CD8-positive, alpha-beta memory T cell (primary cell): ENCODE data around the gene CBLC. TPM values are rescaled to one million over a fixed set of nuclear protein-coding genes. Genes with fewer than 3 reads are reported as not detected.
A peak's percentile ranks its signal among the peaks of the same experiment; 100 is the strongest.

Experiments
- CTCF ChIA-PET: fragments of 350-600 bp; sonication (Branson Sonifier 250); formaldehyde crosslinking; loops from one replicate; lab custom pipeline; 2021; ENCODE audit warnings: antibody characterized with exemption; lab: Charles Lee
- POLR2A ChIA-PET: fragments of 350-600 bp; sonication (Branson Sonifier 250); formaldehyde crosslinking; loops from one replicate; lab custom pipeline; 2021; ENCODE audit warnings: antibody characterized with exemption; lab: Charles Lee
- DNase-seq, 5 donors: peaks; one replicate each; pipeline versions ENCODE4 v3.0.0 to v3.0.0-alpha.2; 2020 to 2022; ENCODE audit warnings: mixed read lengths in 1 of 5
- H3K27ac ChIP-seq: one replicate; pipeline ENCODE4 v1.7.0; 2013; ENCODE audit warnings: low read depth, mild to moderate bottlenecking, low read length, moderate library complexity
- H3K27me3 ChIP-seq: 2 replicates; pipeline ENCODE4 v1.7.0; 2013; ENCODE audit warnings: low read length, mild to moderate bottlenecking; ENCODE audit not compliant: insufficient read depth, poor library complexity, severe bottlenecking
- H3K36me3 ChIP-seq: 2 replicates; pipeline ENCODE4 v1.7.0; 2013; ENCODE audit warnings: mild to moderate bottlenecking, low read length, moderate library complexity; ENCODE audit not compliant: insufficient read depth
- H3K4me1 ChIP-seq: 2 replicates; pipeline ENCODE4 v1.7.0; 2013; ENCODE audit warnings: mild to moderate bottlenecking, low read length, moderate library complexity; ENCODE audit not compliant: insufficient read depth
- H3K4me3 ChIP-seq: 2 replicates; pipeline ENCODE4 v1.7.0; 2013; ENCODE audit warnings: mild to moderate bottlenecking, low read length
- H3K9me3 ChIP-seq: 2 replicates; pipeline ENCODE4 v1.7.0; 2013; ENCODE audit warnings: mild to moderate bottlenecking, low read length
- H3K27ac Mint-ChIP-seq, 8 donors: one replicate each; pipeline ENCODE4 v1.8.0; 2020 to 2021; ENCODE audit warnings: mixed read lengths in 8 of 8, mild to moderate bottlenecking in 6 of 8, inconsistent platforms in 3 of 8, moderate library complexity in 3 of 8
- H3K27me3 Mint-ChIP-seq, 2 donors: one replicate each; pipeline ENCODE4 v1.8.0; 2020 to 2021; ENCODE audit warnings: mixed read lengths in 2 of 2, mild to moderate bottlenecking in 1 of 2, moderate library complexity in 1 of 2
- H3K36me3 Mint-ChIP-seq, 3 donors: one replicate each; pipeline ENCODE4 v1.8.0; 2020 to 2021; ENCODE audit warnings: mixed read lengths in 3 of 3, inconsistent platforms in 1 of 3, mild to moderate bottlenecking in 1 of 3
- H3K4me1 Mint-ChIP-seq, 3 donors: one replicate each; pipeline ENCODE4 v1.8.0; 2020 to 2021; ENCODE audit warnings: mixed read lengths in 3 of 3, inconsistent platforms in 1 of 3, mild to moderate bottlenecking in 1 of 3
- H3K4me3 Mint-ChIP-seq, 7 donors: one replicate each; pipeline ENCODE4 v1.8.0; 2020 to 2021; ENCODE audit warnings: mixed read lengths in 7 of 7, mild to moderate bottlenecking in 6 of 7, moderate library complexity in 4 of 7, inconsistent platforms in 2 of 7
- H3K9me3 Mint-ChIP-seq, 5 donors: one replicate each; pipeline ENCODE4 v1.8.0; 2020 to 2022; ENCODE audit warnings: mixed read lengths in 5 of 5, mild to moderate bottlenecking in 3 of 5, moderate library complexity in 2 of 5, inconsistent platforms in 1 of 5
- polyA plus RNA-seq: library from polyadenylated mRNA; unstranded; fragments of 300-500 nt; fragmentation: Illumina TruSeq; gene quantifications from one replicate; pipeline ENCODE4 v1.2.3, GENCODE V29; 2021
- total RNA-seq, 2 experiments: library from RNA; stranded (reverse); gene quantifications; one replicate each; pipeline ENCODE4 v1.2.3, GENCODE V29; 2021

The CBLC gene
- total and polyA plus RNA-seq, 3 experiments from 2014 or later = not detected

GRCh38 chr19:44785271-44785670, 7.6 kb downstream of the CBLC start:
- POLR2A ChIA-PET = no interaction called here
- H3K4me1 Mint-ChIP-seq = peaks cover 6% of the 10 kb centered on the region in 3 donors
- H3K27ac Mint-ChIP-seq = no peak overlapping the region
- Histone ChIP-seq H3K27me3 (no peaks in the 10 kb centered on the region), H3K9me3 (no peaks in the 10 kb centered on the region), H3K36me3 (no peaks in the 10 kb centered on the region), H3K4me1 (peaks cover 3% of the 10 kb centered on the region), H3K4me3 (no peak overlapping the region), H3K27ac (no peak overlapping the region)
- no peak for DNase-seq
- no peaks in the 10 kb centered on the region for H3K36me3 Mint-ChIP-seq
- no peak overlapping the region for H3K4me3 Mint-ChIP-seq
- CTCF ChIA-PET = interaction anchor here (0.7 to 1.6 kb wide), 3 partner anchors 13 to 73 kb away, joined by 3 to 7 read pairs (median 5); no protein-coding TSS in a partner anchor
- H3K9me3 Mint-ChIP-seq = no peaks in the 10 kb centered on the region
- peaks cover 4 to 14% of the 10 kb centered on the region in 2 donors for H3K27me3 Mint-ChIP-seq

DNA sequence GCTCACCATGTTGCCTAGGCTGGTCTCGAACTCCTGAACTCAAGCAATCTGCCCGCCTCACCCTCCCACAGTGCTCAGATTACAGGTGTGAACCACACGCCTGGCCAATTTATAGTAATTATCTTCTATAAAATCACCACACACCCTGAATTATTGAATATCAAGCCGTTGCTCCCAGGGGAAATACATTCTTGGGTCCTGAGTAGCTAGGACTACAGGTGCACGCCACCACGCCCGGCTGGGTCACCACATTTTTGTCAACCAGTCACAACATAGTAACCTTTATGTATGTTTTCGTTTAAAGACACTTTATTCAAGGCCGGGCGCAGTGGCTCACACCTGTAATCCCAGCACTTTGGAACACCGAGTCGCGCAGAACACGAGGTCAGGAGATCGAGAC, 8.3 kb downstream of the CBLC start:
- Mint-ChIP-seq H3K9me3 (no peaks in the 10 kb centered on the region), H3K4me3 (no peak overlapping the region), H3K36me3 (no peaks in the 10 kb centered on the region), H3K27ac (no peak overlapping the region), H3K4me1 (peaks cover 6% of the 10 kb centered on the region in 3 donors), H3K27me3 (peaks cover 4 to 14% of the 10 kb centered on the region in 2 donors)
- DNase-seq = no peak
- POLR2A ChIA-PET = no interaction called here
- H3K9me3 ChIP-seq = no peaks in the 10 kb centered on the region
- CTCF ChIA-PET = interaction anchor here (1.4 kb wide), 1 partner anchor 58 kb away, joined by 4 read pairs; no protein-coding TSS in a partner anchor
- H3K27me3 ChIP-seq = no peaks in the 10 kb centered on the region
- no peaks in the 10 kb centered on the region for H3K36me3 ChIP-seq
- no peak overlapping the region for H3K4me3 ChIP-seq
- no peak overlapping the region for H3K27ac ChIP-seq
- peaks cover 3% of the 10 kb centered on the region for H3K4me1 ChIP-seq

DNA sequence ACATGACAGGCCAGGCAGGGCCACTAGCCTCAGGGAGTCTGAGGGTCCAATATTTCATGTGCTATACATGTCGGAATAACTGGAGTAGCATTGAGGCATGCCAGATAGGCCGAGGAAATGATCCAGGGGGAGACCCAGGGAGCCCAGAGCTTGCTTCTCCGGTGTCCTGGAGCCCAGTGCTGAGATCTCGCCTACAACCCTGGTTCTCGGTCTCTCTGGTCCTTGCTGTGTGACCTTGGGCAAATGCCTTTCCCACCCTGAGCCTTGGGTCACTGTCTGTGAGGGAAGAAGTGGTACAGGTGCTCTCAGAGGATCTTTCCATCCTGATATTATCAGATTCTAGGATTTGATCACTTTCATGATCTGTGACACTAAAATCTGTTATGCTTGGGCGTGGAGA, 11.3 kb downstream of the CBLC start:
- peaks cover 6% of the 10 kb centered on the region in 3 donors for H3K4me1 Mint-ChIP-seq
- no peaks in the 10 kb centered on the region for H3K27me3 ChIP-seq
- H3K36me3 ChIP-seq = no peaks in the 10 kb centered on the region
- no peak overlapping the region for H3K4me3 ChIP-seq
- peak overlapping the region in 2 of 8 donors; percentile 17 to 27 for H3K27ac Mint-ChIP-seq
- no peak for DNase-seq
- H3K27me3 Mint-ChIP-seq = peaks cover 0 to 7% of the 10 kb centered on the region in 2 donors
- ChIA-PET POLR2A (no interaction called here), CTCF (interaction anchor here (1.2 kb wide), 1 partner anchor 18 kb away, joined by 4 read pairs; no protein-coding TSS in a partner anchor)
- H3K4me1 ChIP-seq = peaks cover 3% of the 10 kb centered on the region
- no peaks in the 10 kb centered on the region for H3K9me3 ChIP-seq
- no peaks in the 10 kb centered on the region for H3K36me3 Mint-ChIP-seq
- H3K4me3 Mint-ChIP-seq = no peak overlapping the region
- no peak overlapping the region for H3K27ac ChIP-seq
- no peaks in the 10 kb centered on the region for H3K9me3 Mint-ChIP-seq

DNA sequence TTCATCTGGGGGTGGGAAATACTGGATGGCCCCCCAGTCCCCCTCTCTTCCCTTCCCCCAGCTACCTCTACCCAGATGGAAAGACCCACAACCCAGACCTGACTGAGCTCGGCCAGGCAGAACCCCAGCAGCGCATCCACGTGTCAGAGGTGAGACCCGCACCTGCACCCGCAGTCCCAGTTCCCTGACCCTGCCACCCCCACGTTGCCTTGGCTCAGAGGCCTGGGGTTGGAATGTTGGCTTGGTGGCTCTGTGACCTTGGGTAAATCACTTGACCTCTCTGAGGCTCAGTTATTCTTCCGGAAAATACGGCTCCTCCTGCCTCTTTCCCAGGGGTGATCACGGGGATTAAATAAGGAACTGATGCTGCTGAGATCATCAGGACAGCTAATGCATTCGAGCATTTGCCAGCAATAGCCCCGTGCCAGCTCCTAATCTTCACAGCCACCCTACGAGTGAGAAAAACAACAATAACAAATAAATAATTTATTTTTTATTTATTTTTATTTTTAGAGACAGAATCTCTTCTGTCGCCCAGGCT, 12.3 kb downstream of the CBLC start:
- DNase-seq = no peak
- Mint-ChIP-seq H3K27ac (no peak overlapping the region), H3K9me3 (no peaks in the 10 kb centered on the region), H3K4me3 (no peak overlapping the region), H3K36me3 (no peaks in the 10 kb centered on the region), H3K4me1 (no peaks in the 10 kb centered on the region), H3K27me3 (no peaks in the 10 kb centered on the region)
- Histone ChIP-seq H3K36me3 (no peaks in the 10 kb centered on the region), H3K27me3 (no peaks in the 10 kb centered on the region), H3K9me3 (no peaks in the 10 kb centered on the region), H3K4me3 (no peak overlapping the region), H3K27ac (no peak overlapping the region), H3K4me1 (no peaks in the 10 kb centered on the region)
- ChIA-PET POLR2A (no interaction called here), CTCF (interaction anchor here (1.2 kb wide), 1 partner anchor 19 kb away, joined by 4 read pairs; no protein-coding TSS in a partner anchor)

GRCh38 chr19:44792281-44792680, 14.6 kb downstream of the CBLC start:
- Mint-ChIP-seq H3K36me3 (no peaks in the 10 kb centered on the region), H3K27ac (no peak overlapping the region), H3K27me3 (no peaks in the 10 kb centered on the region), H3K4me1 (peaks cover 5 to 10% (median 8%) of the 10 kb centered on the region in 3 donors), H3K9me3 (no peaks in the 10 kb centered on the region), H3K4me3 (no peak overlapping the region)
- ChIA-PET CTCF (no interaction called here), POLR2A (no interaction called here)
- H3K27ac ChIP-seq = no peak overlapping the region
- no peaks in the 10 kb centered on the region for H3K36me3 ChIP-seq
- no peaks in the 10 kb centered on the region for H3K4me1 ChIP-seq
- H3K9me3 ChIP-seq = no peaks in the 10 kb centered on the region
- H3K4me3 ChIP-seq = no peak overlapping the region
- no peak for DNase-seq
- no peaks in the 10 kb centered on the region for H3K27me3 ChIP-seq

DNA sequence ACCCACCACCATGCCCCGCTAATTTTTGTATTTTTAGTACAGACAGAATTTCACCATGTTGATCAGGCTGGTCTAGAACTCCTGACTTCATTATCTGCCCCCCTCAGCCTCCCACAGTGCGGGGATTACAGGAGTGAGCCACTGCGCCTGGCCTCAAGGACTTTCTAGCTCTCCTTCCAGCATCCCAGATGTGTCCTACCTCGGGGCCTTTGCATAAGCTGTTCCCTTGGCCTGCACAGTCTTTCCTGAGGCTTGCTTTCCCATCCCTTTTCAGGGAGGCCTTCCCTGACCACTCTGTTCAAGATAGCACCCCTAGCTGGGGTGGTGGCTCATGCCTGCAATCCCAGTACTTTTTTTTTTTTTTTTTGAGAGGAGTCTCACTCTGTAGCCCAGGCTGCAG, 16.9 kb downstream of the CBLC start:
- Mint-ChIP-seq H3K9me3 (no peaks in the 10 kb centered on the region), H3K36me3 (no peaks in the 10 kb centered on the region), H3K27me3 (peaks cover 0 to 2% of the 10 kb centered on the region in 2 donors), H3K4me3 (no peak overlapping the region), H3K27ac (no peak overlapping the region), H3K4me1 (peaks cover 5 to 10% (median 8%) of the 10 kb centered on the region in 3 donors)
- no peaks in the 10 kb centered on the region for H3K27me3 ChIP-seq
- DNase-seq = no peak
- H3K27ac ChIP-seq = no peak overlapping the region
- no peaks in the 10 kb centered on the region for H3K4me1 ChIP-seq
- no peak overlapping the region for H3K4me3 ChIP-seq
- ChIA-PET POLR2A (no interaction called here), CTCF (interaction anchor here (0.7 to 1.2 kb wide), 2 partner anchors 41 to 91 kb away, joined by 3 to 4 read pairs; no protein-coding TSS in a partner anchor)
- H3K9me3 ChIP-seq = no peaks in the 10 kb centered on the region
- H3K36me3 ChIP-seq = no peaks in the 10 kb centered on the region

GRCh38 chr19:44795398-44795987, 17.8 kb downstream of the CBLC start:
- CTCF ChIA-PET = interaction anchor here (0.7 to 1.2 kb wide), 2 partner anchors 40 to 92 kb away, joined by 3 to 4 read pairs; no protein-coding TSS in a partner anchor
- Histone ChIP-seq H3K4me1 (no peaks in the 10 kb centered on the region), H3K4me3 (no peak overlapping the region), H3K27me3 (no peaks in the 10 kb centered on the region), H3K9me3 (no peaks in the 10 kb centered on the region), H3K36me3 (no peaks in the 10 kb centered on the region), H3K27ac (no peak overlapping the region)
- no peak for DNase-seq
- Mint-ChIP-seq H3K27me3 (peaks cover 0 to 2% of the 10 kb centered on the region in 2 donors), H3K4me1 (peaks cover 5 to 10% (median 8%) of the 10 kb centered on the region in 3 donors), H3K9me3 (no peaks in the 10 kb centered on the region), H3K4me3 (no peak overlapping the region), H3K27ac (peak overlapping the region in 1 of 8 donors; percentile 43), H3K36me3 (no peaks in the 10 kb centered on the region)
- POLR2A ChIA-PET = no interaction called here

- POLR2A ChIA-PET = no interaction called here
- H3K4me1 Mint-ChIP-seq = peaks cover 5 to 10% (median 8%) of the 10 kb centered on the region in 3 donors
- DNase-seq = no peak
- no peak overlapping the region for H3K27ac ChIP-seq
- H3K9me3 Mint-ChIP-seq = no peaks in the 10 kb centered on the region
- no peaks in the 10 kb centered on the region for H3K4me1 ChIP-seq
- H3K36me3 ChIP-seq = no peaks in the 10 kb centered on the region
- no peaks in the 10 kb centered on the region for H3K36me3 Mint-ChIP-seq
- CTCF ChIA-PET = interaction anchor here (1.5 kb wide), 1 partner anchor 48 kb away, joined by 3 read pairs; no protein-coding TSS in a partner anchor
- H3K27me3 Mint-ChIP-seq = peaks cover 0 to 2% of the 10 kb centered on the region in 2 donors
- H3K4me3 ChIP-seq = no peak overlapping the region
- peak overlapping the region in 2 of 7 donors; percentile 7 to 46 for H3K4me3 Mint-ChIP-seq
- H3K27ac Mint-ChIP-seq = no peak overlapping the region
- no peaks in the 10 kb centered on the region for H3K9me3 ChIP-seq
- H3K27me3 ChIP-seq = no peaks in the 10 kb centered on the region
Observed at GRCh38 chr19:44796701-44797115, 19.0 kb downstream of the CBLC start.
